ENCODE results near the gene TFCP2L1. TPM values are rescaled to one million over a fixed set of nuclear protein-coding genes. Genes with fewer than 3 reads are reported as not detected.
A peak's percentile ranks its signal among the peaks of the same experiment; 100 is the strongest.

The TFCP2L1 gene
- total and polyA plus RNA-seq, 2 of the 4 experiments (the other 2 are of a cell fraction): not detected

- ChIA-PET CTCF (no interaction called here), POLR2A (ENCODE audit: unreplicated experiment) (no interaction called here)
- Histone ChIP-seq H2BK15ac (ENCODE audit: low read depth, low read length) (no peak overlapping the region), H4K8ac (ENCODE audit: low read depth in 2 of 2, low read length in 2 of 2) (no peak overlapping the region), H3K36me3 (ENCODE audit: control insufficient read depth, insufficient read depth, low read length) (no peaks in the 10 kb centered on the region), H2AK9ac (replicated peaks; ENCODE audit: low read depth, low read length, poor library complexity) (no peak overlapping the region), H3K27me3 (ENCODE audit: control insufficient read depth, insufficient read depth, low read length) (peaks cover 56% of the 10 kb centered on the region), H3K18ac (ENCODE audit: low read depth, low read length) (no peak overlapping the region), H3K79me1 (ENCODE audit: low read depth in 1 of 2, low read length in 2 of 2) (no peaks in the 10 kb centered on the region), H2BK5ac (ENCODE audit: low read depth, low read length, poor library complexity, severe bottlenecking) (no peak overlapping the region), H4K20me1 (ENCODE audit: insufficient read depth, low read length) (no peaks in the 10 kb centered on the region), H3K4me1 (ENCODE audit: control insufficient read depth, insufficient read depth, low read length) (no peaks in the 10 kb centered on the region), H3K4me3 (ENCODE audit: insufficient read depth, low read depth, low read length) (no peak overlapping the region), H3K4ac (ENCODE audit: low read depth, low read length) (no peak overlapping the region), H3K27ac (ENCODE audit: insufficient read depth, low read length) (no peak overlapping the region), H4K5ac (ENCODE audit: low read depth, low read length) (no peak overlapping the region), H2BK20ac (ENCODE audit: low read depth, low read length) (no peak overlapping the region), H3K9ac (ENCODE audit: low read depth, low read length) (no peak overlapping the region), H4K91ac (ENCODE audit: insufficient read depth, low read depth, low read length) (no peak overlapping the region), H3K9me3 (ENCODE audit: control insufficient read depth, insufficient read depth, low read length) (no peaks in the 10 kb centered on the region), H3K14ac (replicated peaks; ENCODE audit: low read depth, low read length) (no peak overlapping the region), H3K56ac (ENCODE audit: extremely low read depth, insufficient read depth, low read length) (no peak overlapping the region), H3K23ac (ENCODE audit: low read depth, low read length) (no peak overlapping the region), H2AFZ (replicated peaks; ENCODE audit: low read length, poor library complexity) (no peak overlapping the region), H3K4me2 (ENCODE audit: low read depth, low read length) (no peak overlapping the region), H3K9me1 (ENCODE audit: insufficient read depth, low read length) (no peaks in the 10 kb centered on the region), H2BK120ac (ENCODE audit: low read depth, low read length) (no peak overlapping the region), H2AK5ac (ENCODE audit: low read depth, low read length) (no peak overlapping the region)
- dilution Hi-C loops (cut with HindIII; ENCODE audit: low sequenced_read_pairs, unreplicated experiment) (no loop called here), intact Hi-C loops (cut with micrococcal nuclease) (no loop called here), in situ Hi-C loops (cut with MboI; ENCODE audit: low sequenced_read_pairs) (no loop called here)
- no CpG with 5 or more reads among the region's 5 CpGs for WGBS, 2 experiments (ENCODE audit: extremely low coverage in 2 of 2, insufficient read length in 1 of 2)
- no TSS peak for BruUV-seq (replicated peaks)
- DNase-seq (no peak), ATAC-seq (ENCODE audit: low read depth) (no peak)
- TF ChIP-seq CEBPB (IDR thresholded peaks at IDR 0.05; ENCODE audit: low read depth, low read length): 0 out of 2 replicates have a peak, but pooled peaks have one; percentile 45
- TF ChIP-seq MAZ (IDR thresholded peaks at IDR 0.05; ENCODE audit: borderline replicate concordance, low read depth, low read length): no peak
Observed at GRCh38 chr2:121239969-121240368, 45.0 kb downstream of the TFCP2L1 start.
